ENCODE data around the gene MTAP. TPM values are rescaled to one million over a fixed set of nuclear protein-coding genes. Genes with fewer than 3 reads are reported as not detected.

The MTAP gene
- polyA plus RNA-seq (7.7 and 7.9 TPM in 2 replicates), polyA minus RNA-seq (6.0 and 11.7 TPM in 2 replicates)

- Histone ChIP-seq H3K9me2 (ENCODE audit: insufficient read depth, low read length) (no peaks in the 10 kb centered on the region), H3K27ac (ENCODE audit: low read length) (no peak within 1 kb of the TSS), H4K20me1 (ENCODE audit: insufficient read depth) (no peaks in the 10 kb centered on the region), H3K4me2 (ENCODE audit: low read length) (peak within 1 kb of the TSS; percentile 54), H3K27me3 (ENCODE audit: insufficient read depth, low read depth, low read length) (peaks cover 6% of the 10 kb centered on the region), H3K9ac (ENCODE audit: low read length) (peak within 1 kb of the TSS; percentile 58), H3K36me3 (ENCODE audit: insufficient read depth, low read length) (no peaks in the 10 kb centered on the region), H3F3A (ENCODE audit: insufficient read depth, low read length, poor library complexity, severe bottlenecking) (no peaks in the 10 kb centered on the region), H3K9me3 (ENCODE audit: low read length) (no peaks in the 10 kb centered on the region), H3K4me3 (ENCODE audit: low read length) (peak within 1 kb of the TSS; percentile 79), H2AFZ (ENCODE audit: low read depth, low read length) (peak within 1 kb of the TSS; percentile 71), H3K79me2 (replicated peaks; ENCODE audit: insufficient read depth, low read length) (peaks cover 30% of the 10 kb centered on the region)
- TF ChIP-seq POLR2AphosphoS5 (IDR thresholded peaks at IDR 0.05): no peak
- peak; percentile 30 for TF ChIP-seq TAF1 (IDR thresholded peaks at IDR 0.05; ENCODE audit: low read depth)
- no peak for TF ChIP-seq EZH2 (IDR thresholded peaks at IDR 0.05; ENCODE audit: borderline replicate concordance, insufficient read depth, low read length, poor library complexity, severe bottlenecking)
- TF ChIP-seq EP300 (conservative IDR thresholded peaks at IDR 0.05; ENCODE audit: poor library complexity, severe bottlenecking): no peak
- TF ChIP-seq SMC3 (conservative IDR thresholded peaks at IDR 0.05; ENCODE audit: poor library complexity): peak; percentile 7
- TF ChIP-seq RAD21 (conservative IDR thresholded peaks at IDR 0.05): no peak
- TF ChIP-seq CTCF (IDR thresholded peaks at IDR 0.05; ENCODE audit: poor library complexity, severe bottlenecking): no peak
- TF ChIP-seq REST (IDR thresholded peaks at IDR 0.05; ENCODE audit: borderline replicate concordance): no peak
- no peak for TF ChIP-seq MXI1 (conservative IDR thresholded peaks at IDR 0.05; ENCODE audit: poor library complexity, severe bottlenecking)
Measured at GRCh38 chr9:21802418-21803000, at the start of gene MTAP. TSS of gene MTAP (plus strand) at chr9:21802636. CDS start at chr9:21802749, 113 bp downstream.

GRCh38 chr9:21753523-21753922 is 48.9 kb upstream of the MTAP start:
- Histone ChIP-seq H3K4me2 (ENCODE audit: low read length) (no peak overlapping the region), H3K79me2 (replicated peaks; ENCODE audit: insufficient read depth, low read length) (no peaks in the 10 kb centered on the region), H3K9me3 (ENCODE audit: low read length) (no peaks in the 10 kb centered on the region), H3K36me3 (ENCODE audit: insufficient read depth, low read length) (no peaks in the 10 kb centered on the region), H3F3A (ENCODE audit: insufficient read depth, low read length, poor library complexity, severe bottlenecking) (no peaks in the 10 kb centered on the region), H3K9me2 (ENCODE audit: insufficient read depth, low read length) (no peaks in the 10 kb centered on the region), H3K9ac (ENCODE audit: low read length) (no peak overlapping the region), H4K20me1 (ENCODE audit: insufficient read depth) (no peaks in the 10 kb centered on the region), H3K4me3 (ENCODE audit: low read length) (no peak overlapping the region), H3K27me3 (ENCODE audit: insufficient read depth, low read depth, low read length) (no peaks in the 10 kb centered on the region), H3K27ac (ENCODE audit: low read length) (no peak overlapping the region), H2AFZ (ENCODE audit: low read depth, low read length) (no peak overlapping the region)
- TF ChIP-seq TAF1 (IDR thresholded peaks at IDR 0.05; ENCODE audit: low read depth) (no peak), POLR2AphosphoS5 (IDR thresholded peaks at IDR 0.05) (no peak), CTCF (IDR thresholded peaks at IDR 0.05; ENCODE audit: poor library complexity, severe bottlenecking) (no peak), SMC3 (conservative IDR thresholded peaks at IDR 0.05; ENCODE audit: poor library complexity) (no peak)

All from neural cell (in vitro differentiated cells).